A673 (cell line): ENCODE data around the gene CHTOP.

Experiments used
- CTCF ChIP-seq: fragments of 300-800, 200-600 bp; sonication (generic); conservative IDR thresholded peaks from 2 replicates; pipeline ENCODE4 v1.5.1; 2017; ENCODE audit warnings: low read depth, mild to moderate bottlenecking, antibody characterized with exemption, low read length, moderate library complexity, mixed read lengths
- EZH2 ChIP-seq: fragments of 200-600 bp; sonication (generic); IDR thresholded peaks from 2 replicates; pipeline ENCODE4 v1.6.1; 2017; ENCODE audit warnings: borderline replicate concordance, low read depth, mild to moderate bottlenecking, mixed read lengths, antibody characterized with exemption, low read length; ENCODE audit not compliant: poor library complexity, severe bottlenecking

GRCh38 chr1:153592748-153593147 is 41.1 kb upstream of the CHTOP start:
- no peak for TF ChIP-seq CTCF
- TF ChIP-seq EZH2, result no peak
